ENCODE measurements around the gene LGALS1.
"Not testable (repeated sequence)": the region's sequence is repeated elsewhere in the genome, so short reads cannot be mapped to it uniquely, and the experiment has no call there.

LGALS1 gene

DNA sequence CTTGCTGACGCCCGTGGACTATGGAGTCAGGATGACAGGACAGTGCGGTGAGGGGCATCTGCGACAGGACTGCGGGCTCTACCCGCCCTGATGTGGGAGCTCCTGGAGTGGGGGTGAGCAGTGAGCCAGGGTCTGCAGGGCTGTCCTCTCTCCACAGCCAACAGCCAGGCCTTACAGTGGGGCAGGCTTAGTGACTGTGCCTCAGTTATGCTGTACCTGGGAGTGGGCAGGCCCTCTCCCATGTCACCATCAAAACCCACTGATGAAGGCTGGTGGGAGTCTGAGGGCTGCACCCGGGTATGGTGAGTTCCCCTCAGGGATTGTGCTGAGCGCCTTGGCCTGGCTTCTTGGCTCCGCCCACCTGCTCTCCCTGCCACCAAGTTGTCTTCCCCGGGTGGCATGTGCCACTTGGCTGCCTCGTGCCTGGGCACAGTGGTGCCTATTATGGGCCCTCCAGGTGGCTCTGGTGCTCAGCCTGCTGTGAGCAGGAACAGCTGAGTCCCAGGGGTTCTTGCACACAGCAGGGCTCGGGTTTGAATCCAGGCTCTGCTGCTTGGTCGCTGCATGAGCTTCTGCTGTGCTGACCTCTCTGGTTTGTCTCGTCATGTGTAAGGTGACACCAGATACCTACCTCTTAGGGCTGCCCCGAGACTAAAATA is 17.3 kb downstream of the LGALS1 start:
- no peak for DNase-seq

DNA sequence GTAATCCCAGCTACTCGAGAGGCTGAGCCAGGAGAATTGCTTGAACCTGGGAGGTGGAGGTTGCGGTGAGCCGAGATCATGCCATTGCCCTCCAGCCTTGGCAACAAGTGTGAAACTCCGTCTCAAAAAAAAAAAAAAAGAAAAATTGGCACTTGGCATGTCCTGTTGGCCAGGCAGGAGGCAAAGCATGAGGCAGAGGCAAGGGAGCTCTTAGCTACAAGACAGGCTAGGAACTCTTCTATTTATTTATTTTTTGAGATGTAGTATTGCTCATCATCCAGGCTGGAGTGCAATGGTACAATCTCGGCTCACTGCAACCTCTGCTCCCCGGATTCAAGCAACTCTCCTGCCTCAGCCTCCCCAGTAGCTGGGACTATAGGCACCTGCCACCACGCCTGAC is 18.7 kb downstream of the LGALS1 start:
- DNase-seq: not testable (repeated sequence)

DNA sequence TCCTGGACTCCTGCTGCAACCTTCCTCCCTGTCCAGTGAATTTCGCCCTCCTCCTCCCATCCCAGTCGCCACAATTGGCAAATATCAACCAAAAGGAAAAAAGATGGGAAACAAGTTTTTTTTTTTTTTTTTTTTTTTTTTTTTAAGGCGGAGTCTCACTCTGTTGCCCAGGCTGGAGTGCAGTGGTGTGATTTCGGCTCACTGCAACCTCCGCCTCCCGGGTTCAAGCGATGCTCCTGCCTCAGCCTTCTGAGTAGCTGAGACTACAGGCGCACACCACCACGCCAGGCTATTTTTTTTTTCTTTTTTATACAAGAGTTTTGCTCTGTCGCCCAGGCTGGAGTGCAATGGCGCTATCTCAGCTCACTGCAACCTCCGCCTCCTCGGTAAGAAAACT is 20.8 kb downstream of the LGALS1 start:
- DNase-seq: not testable (repeated sequence)

DNA sequence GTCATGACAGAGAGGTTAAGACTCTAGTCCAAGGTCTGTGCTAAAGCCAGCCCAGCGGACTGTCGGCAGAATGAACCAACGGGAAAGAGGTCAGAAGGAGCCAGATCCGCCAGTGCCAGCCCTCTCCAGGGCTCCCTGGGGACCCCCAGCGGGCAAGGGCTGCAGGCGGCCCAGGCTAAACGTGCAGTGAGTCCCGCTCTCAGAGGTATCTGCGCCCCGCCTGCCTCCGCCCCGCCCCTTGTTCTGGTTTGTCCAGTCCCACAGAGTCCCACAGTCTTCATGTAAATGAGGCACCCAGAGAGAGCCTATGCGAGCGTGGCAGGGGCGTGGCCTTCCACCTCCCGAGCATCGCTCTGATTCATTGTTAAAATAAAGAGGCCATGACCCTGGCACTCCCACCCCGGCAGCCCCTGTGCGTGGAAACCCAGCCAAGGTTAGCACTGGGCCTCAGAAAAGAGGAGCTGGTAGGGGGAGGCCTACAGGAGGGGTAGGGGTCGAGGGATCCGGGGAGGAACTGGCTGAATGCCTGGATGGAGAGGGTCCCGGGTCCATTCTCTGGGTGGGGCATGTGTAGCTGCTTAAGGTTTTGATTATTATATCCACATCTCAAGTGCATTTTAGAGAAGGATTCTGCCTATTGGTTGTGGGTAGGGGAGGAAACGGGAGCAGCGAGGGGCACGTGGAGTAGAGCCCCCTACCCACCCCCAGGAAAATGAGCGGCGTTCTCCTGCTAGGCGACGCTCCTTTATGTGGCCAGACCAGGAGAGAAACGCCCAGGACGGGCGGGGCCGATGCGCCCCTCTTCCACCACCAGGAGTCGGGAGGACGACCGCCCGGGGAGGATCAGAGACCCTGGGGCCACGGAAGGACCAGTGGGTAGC is 21.5 kb downstream of the LGALS1 start, which contains the start of gene TRIOBP:
TRIOBP (plus strand) TSS at position 392 of the 881 bp plus-strand sequence. CDS start 4,318 bp downstream, outside the sequence.
- peak; percentile 98 for DNase-seq

DNA sequence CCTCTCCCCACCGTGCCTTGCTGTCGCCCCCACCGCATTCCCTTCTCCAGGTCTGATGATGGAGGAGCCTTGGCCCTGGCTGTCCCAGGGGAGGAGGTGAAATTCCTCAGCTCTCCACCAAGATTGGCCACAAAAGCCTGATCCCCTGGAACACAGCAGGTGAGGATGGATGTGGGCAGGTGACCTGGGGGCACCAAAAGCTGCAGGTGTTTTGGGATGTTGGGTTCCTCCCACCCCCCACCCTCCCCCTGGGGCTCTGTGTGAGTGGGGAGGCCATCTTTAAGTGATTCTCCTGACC is 22.1 kb downstream of the LGALS1 start:
- DNase-seq: no peak

DNA sequence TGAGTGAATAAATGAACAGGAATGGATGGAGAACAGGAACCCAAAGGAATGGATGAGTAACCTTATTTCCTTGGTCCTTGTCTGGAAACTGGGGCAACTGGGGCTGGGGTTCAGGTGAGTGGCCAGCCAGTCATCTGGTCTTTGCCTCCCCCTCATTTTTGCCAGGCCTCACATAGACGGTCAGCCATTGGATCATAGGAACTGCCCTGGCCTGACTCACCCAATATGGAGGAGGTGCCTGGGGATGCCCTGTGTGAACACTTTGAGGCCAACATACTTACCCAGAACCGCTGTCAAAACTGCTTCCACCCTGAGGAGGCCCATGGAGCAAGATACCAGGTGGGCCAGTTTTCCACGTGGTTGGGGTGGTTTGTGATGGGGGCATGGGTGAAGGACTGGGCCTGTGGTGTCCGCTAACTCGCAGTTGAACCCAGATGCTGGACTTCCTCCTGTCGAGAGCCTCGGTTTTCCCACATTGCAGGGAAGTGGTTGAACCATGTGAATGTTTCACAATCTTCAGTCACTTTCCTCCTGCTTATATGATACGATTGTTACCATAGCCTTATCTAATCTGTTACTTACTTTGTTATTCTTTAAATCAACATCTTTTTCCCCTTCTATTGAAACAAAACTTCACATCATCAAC is 25.8 kb downstream of the LGALS1 start:
- DNase-seq: no peak

DNA sequence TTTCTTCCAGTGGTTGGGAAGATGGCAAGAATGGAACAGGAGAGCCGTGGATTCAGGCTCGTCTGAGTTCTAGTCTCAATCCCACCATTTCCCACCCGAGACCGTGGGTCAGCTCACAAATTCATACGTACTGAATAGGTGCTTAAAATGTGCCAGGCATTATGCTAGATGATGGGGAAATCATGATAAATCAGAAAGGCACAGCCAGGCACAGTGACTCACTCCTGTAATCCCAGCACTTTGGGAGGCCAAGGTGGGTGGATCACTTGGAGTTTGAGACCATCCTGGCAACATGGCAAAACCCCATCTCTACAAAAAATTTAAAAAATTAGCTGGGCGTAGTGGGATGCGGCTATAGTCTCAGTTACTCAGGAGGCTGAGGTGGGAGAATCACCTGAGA is 28.5 kb downstream of the LGALS1 start:
- no peak for DNase-seq

DNA sequence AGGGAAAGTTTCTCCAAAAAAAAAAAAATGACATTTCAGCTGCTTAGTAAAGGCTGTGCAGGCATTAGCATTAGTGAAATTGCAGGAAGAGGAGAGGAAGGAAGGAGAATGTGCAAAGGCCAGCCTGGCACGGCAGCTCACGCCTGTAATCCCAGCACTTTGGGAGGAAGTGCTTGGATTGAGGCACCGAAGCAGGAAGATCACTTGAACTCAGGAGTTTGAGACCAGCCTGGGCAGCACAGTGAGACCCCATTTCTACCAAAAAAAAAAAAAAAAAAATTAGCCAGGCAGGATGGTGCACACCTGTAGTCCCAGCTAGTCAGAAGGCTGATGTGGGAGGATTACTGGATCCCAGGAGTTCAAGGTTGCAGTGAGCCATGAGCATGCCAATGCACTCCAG is 29.2 kb downstream of the LGALS1 start:
- no peak for DNase-seq

DNA sequence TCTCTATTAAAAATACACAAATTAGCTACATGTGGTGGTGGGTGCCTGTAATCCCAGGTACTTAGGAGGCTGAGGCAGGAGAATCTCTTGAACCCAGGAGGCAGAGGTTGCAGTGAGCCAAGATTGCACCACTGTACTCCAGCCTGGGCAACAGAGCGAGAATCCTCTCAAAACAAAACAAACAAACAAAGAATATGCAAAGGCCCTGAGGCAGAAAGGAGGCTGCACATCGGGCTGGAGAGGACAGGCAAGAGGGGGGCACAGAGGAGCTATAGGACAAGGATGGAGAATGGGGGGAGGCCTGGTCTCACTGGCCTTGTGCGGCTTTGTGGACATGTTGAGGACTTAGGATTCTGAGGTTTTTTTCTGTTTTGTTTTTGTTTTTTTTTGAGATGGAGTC is 29.8 kb downstream of the LGALS1 start:
- DNase-seq: no peak

DNA sequence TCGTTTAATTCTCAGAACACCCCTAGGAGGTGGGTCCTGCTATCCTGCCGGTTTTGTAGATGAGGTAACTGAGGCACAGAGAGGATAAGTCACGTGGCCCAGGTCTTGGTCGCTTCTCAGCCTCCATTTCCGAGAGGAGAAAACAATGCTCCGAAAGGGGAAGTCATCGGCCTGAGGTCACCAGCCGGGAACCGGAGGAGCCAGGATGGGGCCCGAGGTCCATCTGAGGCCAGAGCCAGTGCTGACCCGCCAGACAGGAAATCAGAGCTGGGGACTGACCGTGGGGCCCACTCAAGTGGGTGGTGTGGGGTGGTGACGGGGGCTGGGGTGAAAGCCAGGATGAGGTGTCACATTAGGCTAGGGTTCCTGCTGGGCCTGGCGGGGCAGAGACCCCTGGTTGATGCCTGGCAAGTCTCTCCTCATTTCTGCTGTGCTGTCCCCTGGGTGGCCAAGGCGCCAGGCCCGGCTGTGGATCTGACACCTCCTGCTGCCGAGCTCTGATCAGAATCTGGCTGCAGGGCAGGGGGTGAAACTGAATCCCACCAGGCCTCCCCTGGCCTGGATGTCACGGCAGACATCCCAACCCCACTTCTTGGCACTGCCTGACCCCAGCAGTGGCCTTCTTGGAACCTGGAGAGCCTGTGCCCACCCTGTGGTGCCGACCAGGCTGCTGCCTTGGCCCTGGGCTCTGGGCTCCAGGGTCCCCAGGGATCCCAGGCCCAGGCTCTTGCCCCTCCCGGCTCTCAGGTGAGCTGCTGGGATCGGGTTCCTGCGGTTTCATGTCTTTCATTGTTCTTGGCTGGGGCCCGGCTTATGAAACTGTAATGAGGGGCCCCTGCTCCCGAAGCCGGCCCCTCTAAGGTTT is 33.4 kb downstream of the LGALS1 start:
- no peak for DNase-seq

DNA sequence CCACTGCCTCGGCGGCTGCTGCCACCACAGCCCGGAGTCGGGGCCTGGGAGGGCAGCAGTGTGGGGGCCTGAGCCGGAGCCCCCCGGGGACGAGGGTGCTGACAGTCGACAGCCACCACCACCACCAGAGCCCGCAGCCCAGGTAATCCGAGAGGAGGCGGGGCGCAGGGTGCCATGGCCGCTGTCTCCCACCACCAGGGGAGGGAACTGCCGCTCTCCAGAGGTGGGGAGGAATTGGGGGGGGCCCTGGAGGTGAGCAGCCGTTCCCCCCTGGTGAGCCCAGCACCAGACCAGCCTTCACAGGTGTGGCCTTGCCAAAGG is 34.0 kb downstream of the LGALS1 start:
- DNase-seq: no peak

DNA sequence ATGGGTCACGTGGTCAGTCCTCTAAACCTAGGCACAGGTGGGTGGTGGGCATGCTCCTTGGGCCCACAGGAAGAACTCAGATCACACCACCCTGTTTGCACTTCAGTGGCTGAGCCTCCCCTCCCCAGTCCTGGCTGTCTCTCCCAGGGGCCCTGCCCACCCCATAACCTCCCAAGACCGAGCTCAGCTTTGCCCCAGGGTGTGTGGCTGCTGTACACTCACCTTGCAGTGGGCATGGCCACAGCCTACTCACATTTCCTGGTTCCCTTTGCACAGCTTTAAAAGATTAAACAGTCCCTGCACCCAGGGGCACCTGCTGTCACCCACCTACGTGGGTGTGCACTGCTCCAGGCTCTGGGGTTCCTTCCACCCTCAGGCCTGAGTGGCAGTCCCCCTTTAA is 35.2 kb downstream of the LGALS1 start:
- no peak for DNase-seq

DNA sequence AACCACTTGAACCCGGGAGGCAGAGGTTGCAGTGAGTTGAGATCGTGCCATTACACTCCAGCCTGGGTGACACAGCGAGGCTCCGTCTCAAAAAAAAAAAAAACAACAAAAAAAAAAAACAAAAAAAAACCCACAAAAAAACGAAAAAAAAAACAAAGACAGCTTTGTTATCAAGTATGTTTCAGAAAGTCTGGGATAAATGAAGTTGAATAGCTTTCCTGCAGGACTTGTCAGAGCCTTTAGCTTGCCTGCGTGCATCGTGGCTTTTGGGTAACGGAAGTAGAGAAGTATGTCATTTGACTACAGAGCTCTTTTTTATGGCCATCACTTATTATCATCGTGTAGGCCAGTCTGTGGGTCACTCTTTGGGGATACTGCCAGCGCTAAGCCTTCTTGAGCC is 36.1 kb downstream of the LGALS1 start:
- no peak for DNase-seq

DNA sequence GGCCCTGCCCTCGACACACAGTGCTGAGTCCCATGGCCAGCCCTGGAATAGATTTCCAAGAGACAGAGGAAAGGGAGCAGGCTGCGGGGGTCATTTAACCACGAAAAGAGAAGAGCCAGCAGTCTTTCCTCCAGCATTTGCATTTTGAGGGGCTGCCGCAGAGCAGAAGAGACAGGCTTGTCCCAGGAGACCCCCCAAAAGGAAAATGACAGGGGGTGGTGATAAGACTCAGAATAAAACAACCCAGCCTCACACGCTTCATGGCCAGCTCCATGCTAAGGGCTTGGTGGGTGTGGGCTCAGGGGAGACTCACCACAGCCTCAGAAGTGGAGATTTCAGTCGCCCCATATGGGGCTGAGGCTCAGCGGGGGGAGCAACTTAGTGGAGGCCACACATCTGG is 38.3 kb downstream of the LGALS1 start:
- no peak for DNase-seq

DNA sequence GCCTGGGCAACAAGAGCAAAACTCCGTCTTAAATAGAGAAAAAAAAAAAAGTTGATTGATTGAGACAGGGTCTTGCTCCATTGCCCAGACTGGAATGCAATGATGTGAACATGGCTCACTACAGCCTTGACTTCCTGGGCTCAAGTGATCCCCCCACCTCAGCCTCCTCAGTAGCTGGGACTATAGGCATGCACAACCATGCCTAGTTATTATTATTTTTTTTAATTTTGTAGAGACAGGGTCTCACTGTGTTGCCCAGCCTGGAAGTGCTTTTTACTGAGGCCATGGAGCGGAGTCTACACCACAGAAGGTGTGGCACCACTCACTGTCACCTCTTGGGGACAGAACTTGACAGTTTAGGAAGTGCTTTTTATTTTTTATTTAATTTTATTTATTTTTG is 39.2 kb downstream of the LGALS1 start:
- DNase-seq: no peak

DNA sequence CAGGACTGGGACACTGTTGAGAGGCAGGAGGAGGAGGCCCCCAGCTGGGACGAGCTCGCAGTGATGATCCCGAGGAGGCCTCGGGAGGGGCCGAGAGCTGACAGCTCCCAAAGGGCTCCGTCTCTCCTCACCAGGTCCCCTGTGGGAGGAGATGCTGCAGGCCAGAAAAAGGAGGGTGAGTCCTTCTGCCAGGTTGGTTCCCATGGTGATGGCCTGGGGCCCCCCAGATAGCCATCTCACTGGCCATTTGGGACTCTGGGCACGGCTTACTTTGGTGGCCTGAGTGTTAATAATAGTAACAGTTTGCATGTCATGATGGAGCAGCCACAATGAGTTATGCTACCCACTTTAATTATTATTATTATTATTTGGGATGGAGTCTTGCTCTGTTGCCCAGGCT is 40.3 kb downstream of the LGALS1 start:
- DNase-seq: no peak

DNA sequence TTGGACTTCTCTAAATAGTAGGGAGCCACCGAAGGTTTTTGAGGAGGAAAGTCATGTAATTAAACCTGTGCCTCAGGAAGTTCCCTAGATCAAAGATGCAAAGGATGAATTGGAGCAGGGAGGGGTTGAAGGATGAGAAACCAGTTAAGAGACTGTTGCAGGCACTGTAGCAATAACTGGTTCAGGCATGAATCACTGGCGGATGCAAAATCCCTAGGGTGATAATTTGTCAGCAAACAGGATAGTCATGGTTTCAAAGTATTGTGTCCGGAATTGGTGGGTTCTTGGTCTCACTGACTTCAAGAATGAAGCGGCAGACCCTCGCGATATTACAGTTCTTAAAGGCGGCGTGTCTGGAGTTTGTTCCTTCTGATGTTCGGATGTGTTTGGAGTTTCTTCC is 41.3 kb downstream of the LGALS1 start:
- DNase-seq: no peak

DNA sequence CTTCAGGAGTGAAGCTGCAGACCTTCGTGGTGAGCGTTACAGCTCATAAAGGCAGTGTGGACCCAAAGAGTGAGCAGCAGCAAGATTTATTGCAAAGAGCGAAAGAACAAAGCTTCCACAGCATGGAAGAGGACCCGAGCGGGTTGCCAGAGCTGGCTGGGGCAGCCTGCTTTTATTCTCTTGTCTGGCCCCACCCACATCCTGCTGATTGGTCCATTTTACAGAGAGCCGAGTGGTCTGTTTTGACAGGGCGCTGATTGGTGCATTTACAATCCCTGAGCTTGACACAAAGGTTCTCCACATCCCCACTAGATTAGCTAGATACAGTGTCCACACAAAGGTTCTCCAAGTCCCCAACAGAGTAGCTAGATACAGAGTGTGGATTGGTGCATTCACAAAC is 41.8 kb downstream of the LGALS1 start:
- not testable (repeated sequence) for DNase-seq

DNA sequence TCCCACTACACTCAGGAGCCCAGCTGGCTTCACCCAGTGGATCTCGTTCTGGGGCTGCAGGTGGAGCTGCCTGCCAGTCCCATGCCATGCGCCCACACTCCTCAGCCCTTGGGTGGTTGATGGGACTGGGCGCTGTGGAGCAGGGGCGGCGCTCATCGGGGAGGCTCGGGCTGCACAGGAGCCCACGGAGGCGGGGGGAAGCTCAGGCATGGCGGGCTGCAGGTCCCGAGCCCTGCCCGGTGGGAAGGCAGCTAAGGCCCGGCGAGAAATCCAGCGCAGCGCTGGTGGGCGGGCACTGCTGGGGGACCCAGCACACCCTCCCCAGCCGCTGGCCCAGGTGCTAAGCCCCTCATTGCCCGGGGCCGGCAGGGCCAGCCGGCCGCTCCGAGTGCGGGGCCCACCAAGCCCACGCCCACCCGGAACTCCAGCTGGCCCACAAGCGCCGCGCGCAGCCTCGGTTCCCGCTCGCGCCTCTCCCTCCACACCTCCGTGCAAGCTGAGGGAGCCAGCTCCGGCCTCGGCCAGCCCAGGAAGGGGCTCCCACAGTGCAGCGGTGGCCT is 42.4 kb downstream of the LGALS1 start:
- DNase-seq: not testable (repeated sequence)

DNA sequence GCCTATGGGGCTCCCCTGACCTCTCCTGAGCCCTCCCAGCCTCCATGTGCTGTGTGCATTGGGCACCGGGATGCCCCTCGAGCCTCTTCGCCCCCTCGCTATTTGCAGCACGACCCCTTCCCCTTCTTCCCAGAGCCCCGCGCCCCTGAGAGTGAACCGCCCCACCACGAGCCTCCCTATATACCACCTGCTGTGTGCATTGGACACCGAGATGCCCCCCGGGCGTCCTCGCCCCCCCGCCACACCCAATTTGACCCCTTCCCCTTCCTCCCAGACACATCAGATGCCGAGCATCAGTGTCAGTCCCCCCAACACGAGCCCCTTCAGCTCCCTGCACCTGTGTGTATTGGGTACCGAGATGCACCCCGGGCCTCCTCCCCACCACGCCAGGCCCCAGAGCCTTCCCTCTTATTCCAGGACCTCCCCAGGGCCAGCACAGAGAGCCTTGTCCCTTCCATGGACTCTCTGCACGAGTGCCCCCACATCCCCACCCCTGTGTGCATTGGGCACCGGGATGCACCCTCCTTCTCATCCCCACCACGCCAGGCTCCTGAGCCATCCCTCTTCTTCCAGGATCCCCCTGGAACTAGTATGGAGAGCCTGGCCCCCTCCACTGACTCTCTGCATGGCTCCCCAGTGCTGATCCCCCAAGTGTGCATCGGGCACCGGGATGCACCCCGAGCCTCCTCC is 50.3 kb downstream of the LGALS1 start:
- DNase-seq: no peak

DNA sequence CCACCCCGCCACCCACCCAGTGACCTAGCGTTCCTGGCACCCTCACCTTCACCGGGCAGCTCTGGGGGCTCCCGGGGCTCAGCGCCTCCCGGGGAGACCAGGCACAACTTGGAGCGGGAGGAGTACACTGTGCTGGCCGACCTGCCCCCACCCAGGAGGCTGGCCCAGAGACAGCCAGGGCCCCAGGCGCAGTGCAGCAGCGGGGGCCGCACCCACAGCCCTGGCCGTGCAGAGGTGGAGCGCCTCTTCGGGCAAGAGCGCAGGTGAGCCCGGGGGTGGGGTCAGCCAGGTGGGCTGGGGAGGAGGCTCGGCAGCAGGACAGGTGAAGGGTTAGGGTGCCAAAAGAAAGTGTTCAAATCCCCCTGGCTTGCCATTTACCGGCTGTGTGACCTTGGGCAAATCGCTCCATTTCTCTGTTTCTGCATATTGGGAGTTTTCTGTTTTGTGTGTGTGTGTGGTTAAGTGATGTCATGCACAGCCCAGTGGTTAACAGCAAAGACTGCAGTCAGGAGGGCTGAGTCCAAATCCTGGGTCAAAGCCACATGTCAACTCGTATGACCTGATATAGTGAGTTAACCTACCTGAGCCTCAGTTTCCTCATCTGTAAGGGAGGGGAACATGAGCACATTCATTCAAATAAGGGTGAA is 50.9 kb downstream of the LGALS1 start:
- no peak for DNase-seq

DNA sequence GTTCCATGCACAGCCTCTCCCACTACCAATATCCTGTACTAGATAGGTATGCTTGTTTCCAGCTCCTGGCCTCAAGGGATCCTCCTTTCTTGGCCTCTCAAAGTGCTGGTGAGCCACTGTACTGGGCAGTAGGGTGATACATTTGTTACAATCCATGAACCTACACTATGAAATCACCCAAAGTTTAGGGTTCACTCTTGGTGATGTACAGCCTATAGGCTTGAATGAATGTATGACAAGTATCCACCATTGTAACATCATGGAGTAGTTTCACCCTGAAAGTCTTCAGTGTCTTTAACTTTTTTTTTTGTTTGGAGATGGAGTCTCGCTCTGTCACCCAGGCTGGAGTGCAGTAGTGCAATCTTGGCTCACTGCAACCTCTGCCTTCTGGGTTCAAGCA is 53.2 kb downstream of the LGALS1 start:
- no peak for DNase-seq

Data from eye (tissue), 1 donor.